Cardiac fibroblast (primary cell): ENCODE results near the gene CDC42EP2.

Source experiments
- DNase-seq, 2 donors: peaks; one replicate each; pipeline versions ENCODE4 v3.0.0 to v3.0.0-alpha.2; 2010; ENCODE audit warnings: low read depth in 2 of 2
- H3K4me3 ChIP-seq, 2 donors: replicated peaks in 1 of 2; 1 replicate in 1 of 2; 2 replicates in 1 of 2; pipeline ENCODE4 v1.5.1; 2011; ENCODE audit warnings: low read depth in 2 of 2, low read length in 2 of 2, mild to moderate bottlenecking in 2 of 2, moderate library complexity in 1 of 2
- CTCF ChIP-seq: IDR thresholded peaks from one replicate; pipeline ENCODE4 v1.5.1; 2011; ENCODE audit warnings: low read depth, mild to moderate bottlenecking, low read length, inconsistent platforms

Gene CDC42EP2

DNA sequence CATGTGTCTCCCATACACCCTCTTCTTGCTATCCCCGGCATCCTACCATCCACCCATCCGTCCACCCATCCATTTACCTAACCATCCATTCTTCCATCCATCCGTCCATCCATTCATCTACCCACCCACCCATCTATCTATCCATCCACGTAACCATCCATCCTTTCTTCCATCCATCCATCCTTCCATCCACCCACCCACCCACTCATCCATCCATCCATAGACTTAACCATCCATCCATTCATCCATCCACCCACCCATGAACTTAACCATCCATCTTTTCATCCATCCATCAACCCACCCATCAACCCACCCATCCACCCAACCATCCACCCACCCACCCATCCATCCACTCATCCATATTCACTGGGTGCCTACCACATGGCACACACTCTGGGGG is 10.6 kb upstream of the CDC42EP2 start:
- DNase-seq: no peak
- TF ChIP-seq CTCF: no peak
- H3K4me3 ChIP-seq: no peak overlapping the region

GRCh38 chr11:65304613-65305012 is 10.1 kb upstream of the CDC42EP2 start:
- no peak for DNase-seq
- TF ChIP-seq CTCF: no peak
- H3K4me3 ChIP-seq: no peak overlapping the region

- no peak for TF ChIP-seq CTCF
- H3K4me3 ChIP-seq: no peak overlapping the region
- DNase-seq: peak; percentile 72 to 78
Observed at GRCh38 chr11:65305501-65306268, 9.0 kb upstream of the CDC42EP2 start.

GRCh38 chr11:65307298-65308229 is 7.1 kb upstream of the CDC42EP2 start:
- TF ChIP-seq CTCF: no peak
- no peak for DNase-seq
- H3K4me3 ChIP-seq: no peak overlapping the region

DNA sequence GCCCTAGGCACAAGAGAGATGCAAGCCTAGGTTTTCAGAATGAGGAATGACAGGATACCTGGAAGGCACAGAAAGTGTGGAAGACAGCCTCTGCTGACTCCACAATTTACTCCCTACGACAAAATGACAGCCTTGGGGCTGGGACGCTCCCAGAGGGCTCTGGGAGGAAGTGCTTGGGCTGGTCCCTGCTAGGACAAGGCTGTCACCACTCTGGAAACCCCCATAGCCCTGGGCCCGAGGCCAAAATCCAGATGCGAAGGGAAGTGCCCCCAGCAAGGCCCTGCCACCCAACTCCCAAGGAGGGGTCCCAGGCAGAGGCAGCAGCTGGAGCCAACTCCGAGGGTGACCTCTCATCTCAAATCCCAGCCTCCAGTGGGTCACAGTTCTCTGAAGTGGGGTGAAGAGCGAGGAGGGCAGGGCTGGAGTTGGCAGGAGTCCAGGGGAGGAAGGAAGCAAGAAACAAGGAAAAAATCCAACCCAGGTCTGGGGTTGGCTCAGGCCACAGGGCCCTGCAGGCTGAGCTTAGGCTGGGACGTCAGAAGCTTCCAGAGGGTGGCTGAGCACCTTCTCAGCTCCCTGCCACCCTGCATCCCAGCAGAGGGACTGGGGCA is 6.3 kb upstream of the CDC42EP2 start:
- DNase-seq: peak; percentile 53 to 80
- H3K4me3 ChIP-seq: no peak overlapping the region
- TF ChIP-seq CTCF: no peak

GRCh38 chr11:65309006-65309405 is 5.7 kb upstream of the CDC42EP2 start:
- no peak for TF ChIP-seq CTCF
- no peak overlapping the region for H3K4me3 ChIP-seq
- DNase-seq: peak in 1 of 2 donors; percentile 57
